Tibial artery (tissue), 4 donors: Measurements from ENCODE around the gene CFAP119.

Source experiments
- DNase-seq, 2 donors: peaks; one replicate each; pipeline ENCODE4 v3.0.0-alpha.2; 2019
- H3K27ac ChIP-seq, 2 donors: fragments of 200-600 bp; sonication (generic) in 1 of 2; 1 replicate in 1 of 2; 2 replicates in 1 of 2; pipeline ENCODE4 v1.5.1; 2018 to 2019; ENCODE audit warnings: mild to moderate bottlenecking in 1 of 2
- H3K27me3 ChIP-seq, 2 donors: fragments of 200-600 bp; sonication (generic) in 1 of 2; one replicate each; pipeline versions ENCODE4 v1.5.1 to v1.6.0; 2016 to 2019
- H3K36me3 ChIP-seq, 3 donors: fragments of 200-600 bp; sonication (generic) in 2 of 3; one replicate each; pipeline ENCODE4 v1.5.1; 2016 to 2019; ENCODE audit warnings: mild to moderate bottlenecking in 2 of 3
- H3K4me1 ChIP-seq, 4 donors: fragments of 200-600 bp; sonication (generic) in 2 of 4; 1 replicate in 3 of 4; 2 replicates in 1 of 4; pipeline ENCODE4 v1.5.1; 2016 to 2019
- H3K4me3 ChIP-seq, 2 donors: fragments of 200-600 bp; sonication (generic) in 1 of 2; 1 replicate in 1 of 2; 2 replicates in 1 of 2; pipeline ENCODE4 v1.5.1; 2018 to 2019; ENCODE audit warnings: mild to moderate bottlenecking in 2 of 2
- H3K9me3 ChIP-seq, 3 donors: fragments of 200-600 bp; sonication (generic) in 1 of 3; one replicate each; pipeline ENCODE4 v1.5.1; 2016 to 2019
- intact Hi-C: fragments of 100-400 bp; cut with DNase I; formaldehyde crosslinking; loops from one replicate; pipeline ENCODE4 v1.15.0; 2023; ENCODE audit warnings: low total_unique reads
- TF ChIP-seq, protein P1 (sequence below), 2 experiments: fragments of 200-600 bp in 1 of 2; fragments of 450-650 bp in 1 of 2; IDR thresholded peaks; one replicate each; pipeline ENCODE4 v1.5.1; 2017 to 2019; ENCODE audit warnings: antibody characterized with exemption in 2 of 2, mild to moderate bottlenecking in 1 of 2, moderate library complexity in 1 of 2

The CFAP119 gene

DNA sequence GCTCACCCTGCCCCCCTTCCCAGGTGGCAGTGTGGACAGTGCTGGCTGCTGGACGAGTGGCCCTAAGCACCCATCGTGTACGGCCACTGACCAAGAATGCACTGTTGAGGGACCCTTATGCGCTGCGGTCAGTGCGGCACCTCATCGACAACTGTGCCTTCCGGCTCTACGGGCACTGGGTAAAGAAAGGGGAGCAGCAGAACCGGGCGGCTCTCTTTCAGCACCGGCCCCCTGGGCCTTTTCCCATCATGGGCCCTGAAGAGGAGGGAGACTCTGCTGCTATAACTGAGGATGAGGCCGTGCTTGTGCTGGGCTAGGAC, 5.1 kb downstream of the CFAP119 start:
- DNase-seq = no peak
- no peak overlapping the region for H3K27ac ChIP-seq
- peaks cover 8 to 79% (median 17%) of the 10 kb centered on the region in 3 donors for H3K36me3 ChIP-seq

DNA sequence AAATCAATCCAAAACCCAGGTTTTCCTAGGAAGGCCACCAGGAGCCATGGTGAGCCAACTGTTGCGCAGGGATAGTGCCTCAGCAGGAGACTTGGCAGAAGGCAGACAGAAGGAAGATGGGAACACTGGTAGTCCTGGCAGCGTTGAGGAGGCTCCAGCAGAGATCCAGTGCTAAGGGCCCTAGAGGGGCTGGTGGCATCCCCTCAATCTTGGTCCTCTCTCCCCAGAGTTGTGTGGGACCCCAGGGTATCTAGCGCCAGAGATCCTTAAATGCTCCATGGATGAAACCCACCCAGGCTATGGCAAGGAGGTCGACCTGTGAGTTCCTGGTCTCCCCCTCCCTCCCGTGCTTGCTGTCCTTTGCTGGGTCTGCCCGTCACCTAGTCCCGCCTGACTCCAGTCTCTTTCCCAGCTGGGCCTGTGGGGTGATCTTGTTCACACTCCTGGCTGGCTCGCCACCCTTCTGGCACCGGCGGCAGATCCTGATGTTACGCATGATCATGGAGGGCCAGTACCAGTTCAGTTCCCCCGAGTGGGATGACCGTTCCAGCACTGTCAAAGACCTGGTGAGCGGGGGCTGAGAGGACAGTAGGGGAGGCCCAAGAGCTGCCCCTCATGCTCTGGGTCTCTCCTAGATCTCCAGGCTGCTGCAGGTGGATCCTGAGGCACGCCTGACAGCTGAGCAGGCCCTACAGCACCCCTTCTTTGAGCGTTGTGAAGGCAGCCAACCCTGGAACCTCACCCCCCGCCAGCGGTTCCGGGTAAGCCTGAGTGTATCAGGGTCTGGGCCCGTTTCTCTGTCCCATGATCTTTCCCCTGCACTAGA, 5.7 kb downstream of the CFAP119 start:
- Histone ChIP-seq H3K4me1 (peaks cover 3 to 9% (median 5%) of the 10 kb centered on the region in 4 donors), H3K4me3 (no peak overlapping the region), H3K27ac (no peak overlapping the region), H3K36me3 (peaks cover 13 to 84% (median 22%) of the 10 kb centered on the region in 3 donors), H3K9me3 (no peaks in the 10 kb centered on the region), H3K27me3 (no peaks in the 10 kb centered on the region)
- intact Hi-C loops = no loop called here
- DNase-seq = no peak
- TF ChIP-seq, protein P1, sequence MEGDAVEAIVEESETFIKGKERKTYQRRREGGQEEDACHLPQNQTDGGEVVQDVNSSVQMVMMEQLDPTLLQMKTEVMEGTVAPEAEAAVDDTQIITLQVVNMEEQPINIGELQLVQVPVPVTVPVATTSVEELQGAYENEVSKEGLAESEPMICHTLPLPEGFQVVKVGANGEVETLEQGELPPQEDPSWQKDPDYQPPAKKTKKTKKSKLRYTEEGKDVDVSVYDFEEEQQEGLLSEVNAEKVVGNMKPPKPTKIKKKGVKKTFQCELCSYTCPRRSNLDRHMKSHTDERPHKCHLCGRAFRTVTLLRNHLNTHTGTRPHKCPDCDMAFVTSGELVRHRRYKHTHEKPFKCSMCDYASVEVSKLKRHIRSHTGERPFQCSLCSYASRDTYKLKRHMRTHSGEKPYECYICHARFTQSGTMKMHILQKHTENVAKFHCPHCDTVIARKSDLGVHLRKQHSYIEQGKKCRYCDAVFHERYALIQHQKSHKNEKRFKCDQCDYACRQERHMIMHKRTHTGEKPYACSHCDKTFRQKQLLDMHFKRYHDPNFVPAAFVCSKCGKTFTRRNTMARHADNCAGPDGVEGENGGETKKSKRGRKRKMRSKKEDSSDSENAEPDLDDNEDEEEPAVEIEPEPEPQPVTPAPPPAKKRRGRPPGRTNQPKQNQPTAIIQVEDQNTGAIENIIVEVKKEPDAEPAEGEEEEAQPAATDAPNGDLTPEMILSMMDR (IDR thresholded peaks at IDR 0.05) = no peak

More for the DNA sequence above, 5.1 kb downstream of the CFAP119 start:
- H3K27me3 ChIP-seq = no peaks in the 10 kb centered on the region
- intact Hi-C loops = no loop called here
- no peaks in the 10 kb centered on the region for H3K9me3 ChIP-seq
- TF ChIP-seq, protein P1 (IDR thresholded peaks at IDR 0.05) = no peak
- H3K4me1 ChIP-seq = peaks cover 5 to 11% (median 8%) of the 10 kb centered on the region in 4 donors
- H3K4me3 ChIP-seq = no peak overlapping the region

DNA sequence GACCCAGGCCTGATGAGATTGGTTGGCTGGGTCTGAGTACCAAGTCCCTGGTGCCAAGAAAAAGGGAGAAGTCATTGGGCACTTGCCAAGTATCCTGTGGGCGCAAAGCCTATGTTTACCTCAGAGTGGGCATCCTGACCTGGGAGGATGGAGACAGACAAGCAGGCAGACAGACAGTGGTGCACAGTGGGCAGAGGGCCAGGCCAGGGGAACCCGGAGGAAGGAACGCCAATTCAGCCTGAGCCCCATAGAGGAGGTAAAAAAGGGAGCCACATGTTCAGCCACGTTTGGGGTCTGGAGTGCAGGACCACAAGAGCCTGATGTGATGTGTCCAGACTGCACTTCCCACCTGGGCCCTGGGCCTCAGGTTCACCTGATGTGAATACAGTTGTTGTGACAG, 8.3 kb downstream of the CFAP119 start:
- TF ChIP-seq, protein P1 (IDR thresholded peaks at IDR 0.05) = no peak

DNA sequence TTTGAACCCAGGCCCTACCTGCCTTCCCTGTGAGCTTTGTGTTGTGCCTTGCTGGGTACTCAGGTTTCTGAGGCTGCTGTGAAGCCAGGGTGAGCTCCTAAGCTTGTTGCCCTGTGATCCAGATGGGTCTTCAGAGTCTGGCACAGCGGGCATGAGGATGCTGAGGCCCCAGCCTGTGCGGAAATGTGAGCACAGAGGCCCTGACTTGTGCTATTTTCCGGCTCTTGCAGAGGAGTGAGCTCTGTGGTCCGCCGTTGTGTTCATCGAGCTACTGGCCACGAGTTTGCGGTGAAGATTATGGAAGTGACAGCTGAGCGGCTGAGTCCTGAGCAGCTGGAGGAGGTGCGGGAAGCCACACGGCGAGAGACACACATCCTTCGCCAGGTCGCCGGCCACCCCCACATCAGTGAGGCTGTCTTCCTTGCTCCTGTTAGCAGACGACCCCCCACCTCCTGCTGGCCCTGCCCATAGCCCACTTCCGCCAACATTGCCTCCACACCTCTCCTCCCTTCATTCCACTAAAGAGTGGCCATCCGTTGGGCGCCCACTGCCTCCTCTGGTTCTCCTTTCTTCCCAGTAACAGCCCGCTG, 10.9 kb downstream of the CFAP119 start:
- H3K4me1 ChIP-seq = peaks cover 0 to 24% (median 9%) of the 10 kb centered on the region in 4 donors
- no peaks in the 10 kb centered on the region for H3K27me3 ChIP-seq
- no peaks in the 10 kb centered on the region for H3K9me3 ChIP-seq
- H3K36me3 ChIP-seq = peaks cover 14 to 51% (median 26%) of the 10 kb centered on the region in 3 donors
- no peak overlapping the region for H3K27ac ChIP-seq
- no peak for DNase-seq
- TF ChIP-seq, protein P1 (IDR thresholded peaks at IDR 0.05) = no peak
- intact Hi-C loops = no loop called here
- no peak overlapping the region for H3K4me3 ChIP-seq

More for the DNA sequence above, 8.3 kb downstream of the CFAP119 start:
- Histone ChIP-seq H3K36me3 (peaks cover 14 to 75% (median 26%) of the 10 kb centered on the region in 3 donors), H3K27ac (no peak overlapping the region), H3K4me1 (peaks cover 0 to 11% (median 3%) of the 10 kb centered on the region in 4 donors), H3K27me3 (no peaks in the 10 kb centered on the region), H3K9me3 (no peaks in the 10 kb centered on the region), H3K4me3 (no peak overlapping the region)
- no peak for DNase-seq
- intact Hi-C loops = no loop called here

DNA sequence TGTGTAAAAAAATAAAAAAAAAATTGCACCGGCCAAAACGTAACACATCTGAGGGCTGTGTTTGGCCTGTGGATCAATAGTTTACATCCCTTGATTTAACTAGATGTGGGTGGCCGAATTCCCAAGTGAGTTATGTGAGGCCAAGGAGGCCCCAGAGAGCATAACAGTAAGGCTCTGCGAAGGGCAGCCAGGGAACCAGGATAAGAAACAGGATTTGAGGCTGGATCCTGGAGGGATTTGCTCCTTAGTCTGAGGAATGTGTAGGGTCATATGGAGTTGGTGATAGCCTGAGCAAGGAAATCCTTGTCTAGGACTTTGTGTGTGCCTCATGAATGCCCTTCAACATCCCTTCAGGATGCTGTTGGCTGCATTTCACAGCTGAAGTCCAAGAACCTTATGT, 11.7 kb downstream of the CFAP119 start:
- Histone ChIP-seq H3K4me3 (no peak overlapping the region), H3K4me1 (peaks cover 0 to 24% (median 9%) of the 10 kb centered on the region in 4 donors), H3K36me3 (peaks cover 13 to 46% (median 26%) of the 10 kb centered on the region in 3 donors), H3K27me3 (no peaks in the 10 kb centered on the region), H3K27ac (no peak overlapping the region), H3K9me3 (no peaks in the 10 kb centered on the region)
- intact Hi-C loops = no loop called here
- TF ChIP-seq, protein P1 (IDR thresholded peaks at IDR 0.05) = no peak
- DNase-seq = no peak
